HCT116 (cell line): ENCODE data around the gene ADGRD1. TPM values are rescaled to one million over a fixed set of nuclear protein-coding genes. Genes with fewer than 3 reads are reported as not detected.

Source experiments
- ATAC-seq: fragments of 200-7000 bp; cut with Tn5 transposase; 2 replicates; pipeline ENCODE4 v1.9.1; 2020; ENCODE audit warnings: mild to moderate bottlenecking, moderate library complexity
- BruUV-seq: library from RNA; stranded (reverse); fragments of 400-500 nt; replicated peaks from 2 replicates; lab custom pipeline; 2021; lab: Mats Ljungman, UMichigan
- CTCF ChIA-PET: fragments of 300-600 bp; sonication (Branson Sonifier 250); formaldehyde crosslinking; loops from one replicate; lab custom pipeline; 2021; ENCODE audit warnings: antibody characterized with exemption; lab: Charles Lee
- POLR2A ChIA-PET: fragments of 300-600, 350-600 bp; sonication (Branson Sonifier 250); formaldehyde crosslinking; loops from one replicate; lab custom pipeline; 2021; ENCODE audit warnings: antibody characterized with exemption; lab: Charles Lee
- RAD21 ChIA-PET, 2 experiments: fragments of 300-600 bp; sonication (Branson Sonifier 250); formaldehyde crosslinking; loops; one replicate each; lab custom pipeline; 2023; ENCODE audit warnings: low total read pairs in 2 of 2; ENCODE audit not compliant: uncharacterized antibody in 2 of 2, unreplicated experiment in 2 of 2, low non-redundant PET in 1 of 2; lab: Charles Lee
- DNase-seq: peaks from one replicate; pipeline ENCODE4 v3.0.0-alpha.2; 2010; ENCODE audit warnings: low read depth, low spot score
- H2AFZ ChIP-seq: fragments of 200-600 bp; shearing (Covaris generic), sonication (generic); 2 replicates; pipeline ENCODE4 v1.6.1; 2017; ENCODE audit warnings: low read depth, mixed run types, mixed read lengths, antibody characterized with exemption, low read length; ENCODE audit not compliant: poor library complexity, severe bottlenecking
- H3K27ac ChIP-seq: 2 replicates; pipeline ENCODE4 v1.5.1; 2012; ENCODE audit warnings: low read depth, low read length
- H3K27me3 ChIP-seq: fragments of 200-600 bp; sonication (generic); 2 replicates; pipeline ENCODE4 v1.6.1; 2016; ENCODE audit warnings: mixed run types, low read length, mixed read lengths; ENCODE audit not compliant: insufficient read depth
- H3K36me3 ChIP-seq, 2 experiments: fragments of 200-500 bp in 1 of 2; fragments of 200-600 bp in 1 of 2; sonication (Bioruptor generic) in 1 of 2; sonication (generic) in 1 of 2; 2 replicates each; pipeline versions ENCODE4 v1.5.1 to v1.6.1; 2014 to 2016; ENCODE audit warnings: low read length in 2 of 2, inconsistent platforms in 1 of 2, mixed read lengths in 1 of 2, mixed run types in 1 of 2; ENCODE audit not compliant: insufficient read depth in 2 of 2, control insufficient read depth in 1 of 2
- H3K4me1 ChIP-seq, 2 experiments: fragments of 200-600 bp in 1 of 2; sonication (generic) in 1 of 2; 2 replicates each; pipeline versions ENCODE4 v1.5.1 to v1.6.1; 2012 to 2017; ENCODE audit warnings: low read length in 2 of 2, inconsistent platforms in 1 of 2, mild to moderate bottlenecking in 1 of 2, mixed read lengths in 1 of 2, mixed run types in 1 of 2, moderate library complexity in 1 of 2; ENCODE audit not compliant: insufficient read depth in 2 of 2, control insufficient read depth in 1 of 2
- H3K4me2 ChIP-seq: fragments of 200-600 bp; sonication (generic); 2 replicates; pipeline ENCODE4 v1.6.1; 2017; ENCODE audit warnings: mixed run types, low read length, mixed read lengths
- H3K4me3 ChIP-seq, 2 experiments: fragments of 200-600 bp in 1 of 2; sonication (generic) in 1 of 2; replicated peaks in 1 of 2; 2 replicates each; pipeline ENCODE4 v1.5.1; 2011 to 2016; ENCODE audit warnings: low read length in 2 of 2, control low read depth in 1 of 2, low read depth in 1 of 2, mild to moderate bottlenecking in 1 of 2, mixed read lengths in 1 of 2, mixed run types in 1 of 2
- H3K79me2 ChIP-seq: fragments of 200-600 bp; sonication (generic); 2 replicates; pipeline ENCODE4 v1.6.1; 2017; ENCODE audit warnings: mild to moderate bottlenecking, mixed run types, low read length, moderate library complexity, mixed read lengths; ENCODE audit not compliant: insufficient read depth
- H3K9ac ChIP-seq: fragments of 200-600 bp; sonication (generic); 2 replicates; pipeline ENCODE4 v1.6.1; 2016; ENCODE audit warnings: low read length, mixed read lengths
- H3K9me2 ChIP-seq: fragments of 200-600 bp; sonication (generic), shearing (Covaris generic); 2 replicates; pipeline ENCODE4 v1.6.1; 2017; ENCODE audit warnings: mixed run types, mild to moderate bottlenecking, moderate library complexity; ENCODE audit not compliant: insufficient read depth
- H3K9me3 ChIP-seq, 2 experiments: fragments of 200-500 bp in 1 of 2; fragments of 200-600 bp in 1 of 2; sonication (Bioruptor generic) in 1 of 2; sonication (generic) in 1 of 2; 2 replicates each; pipeline ENCODE4 v1.6.1; 2014 to 2017; ENCODE audit warnings: low read length in 2 of 2, mixed read lengths in 2 of 2, inconsistent platforms in 1 of 2, low read depth in 1 of 2, mild to moderate bottlenecking in 1 of 2, mixed run types in 1 of 2, moderate library complexity in 1 of 2; ENCODE audit not compliant: control insufficient read depth in 1 of 2, insufficient read depth in 1 of 2
- H4K20me1 ChIP-seq: fragments of 200-600 bp; sonication (generic), shearing (Covaris generic); 2 replicates; pipeline ENCODE4 v1.6.1; 2017; ENCODE audit warnings: mixed run types, mild to moderate bottlenecking, moderate library complexity; ENCODE audit not compliant: insufficient read depth
- CBX3 ChIP-seq: IDR thresholded peaks from 2 replicates; pipeline ENCODE4 v1.6.1; 2012; ENCODE audit warnings: low read depth
- CEBPB ChIP-seq: IDR thresholded peaks from 2 replicates; pipeline ENCODE4 v1.6.1; 2012; ENCODE audit warnings: low read depth
- EZH2phosphoT487 ChIP-seq: fragments of 200-600 bp; IDR thresholded peaks from 2 replicates; pipeline ENCODE4 v1.6.1; 2018; ENCODE audit warnings: antibody characterized with exemption, borderline replicate concordance
- JUND ChIP-seq: IDR thresholded peaks from 2 replicates; pipeline ENCODE4 v1.6.1; 2012
- MAX ChIP-seq: IDR thresholded peaks from 2 replicates; pipeline ENCODE4 v1.6.1; 2012
- POLR2A ChIP-seq: IDR thresholded peaks from 2 replicates; pipeline ENCODE4 v1.7.0; 2011; ENCODE audit warnings: borderline replicate concordance; ENCODE audit not compliant: insufficient read depth, insufficient read length; ENCODE audit errors: extremely low read depth
- RAD21 ChIP-seq: IDR thresholded peaks from 2 replicates; pipeline ENCODE4 v1.6.1; 2012; ENCODE audit warnings: low read depth, mild to moderate bottlenecking
- SIN3A ChIP-seq: IDR thresholded peaks from 2 replicates; pipeline ENCODE4 v1.6.1; 2012; ENCODE audit warnings: low read depth
- SP1 ChIP-seq: IDR thresholded peaks from 2 replicates; pipeline ENCODE4 v1.6.1; 2012; ENCODE audit warnings: low read depth
- SRF ChIP-seq: IDR thresholded peaks from 2 replicates; pipeline ENCODE4 v1.6.1; 2012; ENCODE audit warnings: low read depth
- YY1 ChIP-seq: IDR thresholded peaks from 2 replicates; pipeline ENCODE4 v1.6.1; 2011; ENCODE audit warnings: low read length, low read depth, moderate library complexity, mild to moderate bottlenecking; ENCODE audit not compliant: insufficient replicate concordance; ENCODE audit errors: extremely low read depth
- ZNF274 ChIP-seq: fragments of 200-500 bp; sonication (Bioruptor generic); IDR thresholded peaks from 2 replicates; pipeline ENCODE4 v1.6.1; 2014; ENCODE audit warnings: mild to moderate bottlenecking, low read depth, low read length, inconsistent platforms
- intact Hi-C: fragments of 100-400 bp; cut with micrococcal nuclease; formaldehyde crosslinking; loops from 2 replicates; pipeline ENCODE4 v1.10.0; 2022
- total RNA-seq: library from RNA; stranded (reverse); gene quantifications from one replicate; pipeline ENCODE4 v1.2.1, GENCODE V29; 2021; ENCODE audit not compliant: unreplicated experiment

ADGRD1 gene
- total RNA-seq, 1 experiment from 2014 or later, result 0.44 TPM

GRCh38 chr12:130988261-130988660, 34.6 kb downstream of the ADGRD1 start:
- H3K9me3 ChIP-seq, result no peaks in the 10 kb centered on the region
- intact Hi-C loops, result no loop called here
- H4K20me1 ChIP-seq, result no peaks in the 10 kb centered on the region
- peaks cover 33% of the 10 kb centered on the region for H3K27me3 ChIP-seq
- TF ChIP-seq MAX (no peak), SRF (no peak), RAD21 (no peak), JUND (no peak), SIN3A (no peak), CBX3 (no peak), EZH2phosphoT487 (no peak), POLR2A (no peak), SP1 (no peak), CEBPB (no peak), ZNF274 (no peak)
- TF ChIP-seq, all 23 proteins: peak for 0
- DNase-seq (no peak), ATAC-seq (no peak)
- Histone ChIP-seq H3K27ac (no peak overlapping the region), H3K4me3 (no peak overlapping the region), H3K9ac (no peak overlapping the region), H3K79me2 (no peaks in the 10 kb centered on the region), H3K4me1 (no peaks in the 10 kb centered on the region), H3K9me2 (no peaks in the 10 kb centered on the region; the same call in 1 of the 2 replicates), H2AFZ (no peak overlapping the region), H3K4me2 (no peak overlapping the region), H3K36me3 (no peaks in the 10 kb centered on the region)
- ChIA-PET CTCF (no interaction called here), POLR2A (no interaction called here), RAD21 (no interaction called here)
- BruUV-seq, result no TSS peak

- ChIA-PET POLR2A (no interaction called here), CTCF (no interaction called here), RAD21 (no interaction called here)
- H3K9me3 ChIP-seq, result no peaks in the 10 kb centered on the region
- TF ChIP-seq CBX3 (no peak), JUND (no peak), YY1 (no peak)
- H2AFZ ChIP-seq, result no peak overlapping the region
- DNase-seq (no peak), ATAC-seq (no peak)
- no peaks in the 10 kb centered on the region for H3K4me1 ChIP-seq
- no TSS peak for BruUV-seq
- intact Hi-C loops, result no loop called here
- H3K4me3 ChIP-seq, result no peak overlapping the region
- no peaks in the 10 kb centered on the region for H4K20me1 ChIP-seq
- no peak overlapping the region for H3K4me2 ChIP-seq
- H3K27me3 ChIP-seq, result peaks cover 33% of the 10 kb centered on the region
- H3K27ac ChIP-seq, result no peak overlapping the region
- H3K9ac ChIP-seq, result no peak overlapping the region
- no peaks in the 10 kb centered on the region for H3K79me2 ChIP-seq
- no peaks in the 10 kb centered on the region for H3K36me3 ChIP-seq
- no peaks in the 10 kb centered on the region; the same call in 1 of the 2 replicates for H3K9me2 ChIP-seq
Measured at GRCh38 chr12:130988751-130989150, 35.0 kb downstream of the ADGRD1 start.
